GM23338 (cell line): ENCODE data around the gene KIAA1671. TPM values are rescaled to one million over a fixed set of nuclear protein-coding genes. Genes with fewer than 3 reads are reported as not detected.

Experiments
- ATAC-seq: fragments of 200-7000 bp; cut with Tn5 transposase; 3 replicates; pipeline ENCODE4 v1.9.1; 2020
- DNase-seq: peaks from one replicate; pipeline ENCODE4 v3.0.0-alpha.2; 2015; ENCODE audit warnings: low spot score
- H2AFZ ChIP-seq: fragments of 200-600 bp; sonication (generic); 2 replicates; pipeline ENCODE4 v1.8.0; 2016; ENCODE audit warnings: antibody characterized with exemption, mild to moderate bottlenecking, moderate library complexity
- H3F3A ChIP-seq: fragments of 200-600 bp; sonication (generic); replicated peaks from 2 replicates; pipeline ENCODE4 v1.8.0; 2017; ENCODE audit warnings: antibody characterized with exemption, mixed run types, low read depth
- H3K27ac ChIP-seq: fragments of 200-600 bp; sonication (generic); 2 replicates; pipeline ENCODE4 v1.6.1; 2016; ENCODE audit warnings: low read depth
- H3K27me3 ChIP-seq: fragments of 200-600 bp; sonication (generic); 2 replicates; pipeline ENCODE4 v1.8.0; 2016; ENCODE audit warnings: mild to moderate bottlenecking, mixed run types, moderate library complexity; ENCODE audit not compliant: insufficient read depth
- H3K36me3 ChIP-seq: fragments of 200-600 bp; sonication (generic); 2 replicates; pipeline ENCODE4 v1.8.0; 2016; ENCODE audit warnings: mild to moderate bottlenecking; ENCODE audit not compliant: insufficient read depth
- H3K4me1 ChIP-seq: fragments of 200-600 bp; sonication (generic); 2 replicates; pipeline ENCODE4 v1.8.0; 2016; ENCODE audit warnings: mild to moderate bottlenecking, moderate library complexity; ENCODE audit not compliant: insufficient read depth
- H3K4me2 ChIP-seq: fragments of 200-600 bp; sonication (generic); 2 replicates; pipeline ENCODE4 v1.7.1; 2017; ENCODE audit warnings: mixed run types
- H3K4me3 ChIP-seq: fragments of 200-600 bp; sonication (generic); 2 replicates; pipeline ENCODE4 v1.6.1; 2016; ENCODE audit warnings: mixed run types
- H3K79me2 ChIP-seq: fragments of 200-600 bp; sonication (generic); replicated peaks from 2 replicates; pipeline ENCODE4 v1.8.0; 2017; ENCODE audit warnings: mild to moderate bottlenecking; ENCODE audit not compliant: insufficient read depth
- H3K9me2 ChIP-seq: fragments of 200-600 bp; sonication (generic); 2 replicates; pipeline ENCODE4 v1.8.0; 2017; ENCODE audit not compliant: insufficient read depth
- H4K20me1 ChIP-seq: fragments of 200-600 bp; sonication (generic); replicated peaks from 2 replicates; pipeline ENCODE4 v1.8.0; 2017; ENCODE audit warnings: mild to moderate bottlenecking; ENCODE audit not compliant: insufficient read depth
- H3K27ac Mint-ChIP-seq: 2 replicates; pipeline ENCODE4 v1.8.0; 2020; ENCODE audit warnings: inconsistent platforms, mild to moderate bottlenecking, moderate library complexity, mixed read lengths
- H3K27me3 Mint-ChIP-seq: 3 replicates; pipeline ENCODE4 v1.8.0; 2022; ENCODE audit warnings: low read depth, mild to moderate bottlenecking, moderate library complexity, mixed read lengths, inconsistent platforms; ENCODE audit not compliant: insufficient read depth, poor library complexity
- H3K36me3 Mint-ChIP-seq: 3 replicates; pipeline ENCODE4 v1.8.0; 2021; ENCODE audit warnings: low read depth, mild to moderate bottlenecking, inconsistent platforms, moderate library complexity, mixed read lengths
- H3K4me1 Mint-ChIP-seq: 3 replicates; pipeline ENCODE4 v1.8.0; 2020; ENCODE audit warnings: mild to moderate bottlenecking, inconsistent platforms, mixed read lengths
- H3K4me3 Mint-ChIP-seq: 3 replicates; pipeline ENCODE4 v1.8.0; 2021; ENCODE audit warnings: moderate library complexity, mild to moderate bottlenecking, inconsistent platforms, mixed read lengths
- H3K9me3 Mint-ChIP-seq: 3 replicates; pipeline ENCODE4 v1.8.0; 2020; ENCODE audit warnings: moderate library complexity, mild to moderate bottlenecking, inconsistent platforms, mixed read lengths
- CREB1 ChIP-seq: fragments of 250-450 bp; sonication (Bioruptor Pico); IDR thresholded peaks from 2 replicates; pipeline ENCODE4 v1.5.0; 2020; ENCODE audit warnings: low read depth, mild to moderate bottlenecking, moderate library complexity
- EZH2 ChIP-seq: fragments of 200-600 bp; sonication (generic); IDR thresholded peaks from one replicate; pipeline ENCODE4 v1.8.0; 2017; ENCODE audit warnings: antibody characterized with exemption, mild to moderate bottlenecking, low read depth; ENCODE audit not compliant: unreplicated experiment
- JUNB ChIP-seq: IDR thresholded peaks from one replicate; pipeline ENCODE4 v1.6.1; 2016; ENCODE audit warnings: antibody characterized with exemption; ENCODE audit not compliant: unreplicated experiment
- NANOG ChIP-seq: IDR thresholded peaks from 2 replicates; pipeline ENCODE4 v1.6.1; 2016; ENCODE audit warnings: antibody characterized with exemption, borderline replicate concordance
- POLR2AphosphoS5 ChIP-seq: IDR thresholded peaks from 2 replicates; pipeline ENCODE4 v1.6.1; 2016; ENCODE audit warnings: antibody characterized with exemption, low read depth
- STAT1 ChIP-seq: IDR thresholded peaks from one replicate; pipeline ENCODE4 v1.6.1; 2016; ENCODE audit warnings: antibody characterized with exemption; ENCODE audit not compliant: unreplicated experiment
- ZNF114 ChIP-seq: fragments of 250-450 bp; sonication (Bioruptor Pico); IDR thresholded peaks from 2 replicates; pipeline ENCODE4 v1.5.0; 2020; ENCODE audit warnings: mild to moderate bottlenecking, moderate library complexity
- ZNF331 ChIP-seq: fragments of 250-450 bp; sonication (Bioruptor Pico); IDR thresholded peaks from 2 replicates; pipeline ENCODE4 v1.5.0; 2020; ENCODE audit warnings: low read depth, mild to moderate bottlenecking, moderate library complexity
- polyA plus RNA-seq: library from polyadenylated mRNA; unstranded; fragments of >200 nt; fragmentation: Nextera tagmentation; extraction: Ambion mirVana; gene quantifications from 2 replicates; pipeline ENCODE4 v1.2.1, GENCODE V29; 2016
- total RNA-seq: library from RNA; depleted of rRNA; stranded (reverse); fragments of >200 nt; shearing (Covaris generic); gene quantifications from 2 replicates; pipeline ENCODE4 v1.2.3, GENCODE V29; 2014
- TF ChIP-seq, protein P1 (sequence below), 2 experiments: fragments of 200-600 bp in 1 of 2; sonication (generic) in 1 of 2; conservative IDR thresholded peaks; 2 replicates each; pipeline versions ENCODE4 v1.5.1 to v1.6.1; 2016 to 2017; ENCODE audit warnings: antibody characterized with exemption in 2 of 2, low read depth in 2 of 2, mild to moderate bottlenecking in 2 of 2, moderate library complexity in 1 of 2
- TF ChIP-seq, protein P2 (sequence below): fragments of 250-450 bp; sonication (Bioruptor Pico); IDR thresholded peaks from 2 replicates; pipeline ENCODE4 v1.5.0; 2020; ENCODE audit warnings: mild to moderate bottlenecking, moderate library complexity

The KIAA1671 gene
- total and polyA plus RNA-seq, 2 experiments from 2014 or later: 6.1 to 27.2 TPM

DNA sequence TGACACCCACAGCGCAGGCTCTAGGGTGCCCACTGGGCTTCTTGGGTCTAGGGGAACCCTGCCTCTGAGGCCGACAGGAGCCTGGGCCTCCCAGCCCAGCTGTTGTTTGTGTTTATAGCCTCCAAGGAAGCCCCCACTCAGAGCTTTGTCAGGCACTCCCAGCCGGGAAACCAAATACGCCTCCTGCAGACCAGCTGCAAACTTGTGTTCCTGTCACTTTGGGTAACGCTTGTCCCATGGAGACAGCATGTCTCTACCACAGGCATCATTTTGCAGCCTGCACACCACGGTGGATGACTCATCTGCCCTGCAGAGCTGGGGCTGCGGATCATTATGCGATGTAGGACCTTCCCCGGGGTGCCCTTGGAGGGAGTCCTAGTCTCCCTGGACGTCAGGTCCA is 206.5 kb downstream of the KIAA1671 start:
- no peaks in the 10 kb centered on the region for H3K9me2 ChIP-seq
- H3K4me1 ChIP-seq: no peaks in the 10 kb centered on the region
- no peak overlapping the region for H3K27ac ChIP-seq
- H3K36me3 ChIP-seq: no peaks in the 10 kb centered on the region
- no peaks in the 10 kb centered on the region for H3K27me3 ChIP-seq
- H3K4me1 Mint-ChIP-seq: peaks cover 11% of the 10 kb centered on the region
- no peaks in the 10 kb centered on the region; the same call in 2 of the 3 replicates for H3K9me3 Mint-ChIP-seq
- no peaks in the 10 kb centered on the region for H3K79me2 ChIP-seq
- no peak overlapping the region for H3K4me3 Mint-ChIP-seq
- H3F3A ChIP-seq: 0 out of 2 replicates have a peak, but pooled peaks cover 2% of the 10 kb centered on the region
- H3K36me3 Mint-ChIP-seq: no peaks in the 10 kb centered on the region
- H2AFZ ChIP-seq: no peak overlapping the region
- H4K20me1 ChIP-seq: peaks cover 4% of the 10 kb centered on the region; the same call in 1 of the 2 replicates
- no peak overlapping the region for H3K4me2 ChIP-seq
- ATAC-seq (no peak), DNase-seq (no peak)
- TF ChIP-seq STAT1: no peak
- TF ChIP-seq, protein P1, sequence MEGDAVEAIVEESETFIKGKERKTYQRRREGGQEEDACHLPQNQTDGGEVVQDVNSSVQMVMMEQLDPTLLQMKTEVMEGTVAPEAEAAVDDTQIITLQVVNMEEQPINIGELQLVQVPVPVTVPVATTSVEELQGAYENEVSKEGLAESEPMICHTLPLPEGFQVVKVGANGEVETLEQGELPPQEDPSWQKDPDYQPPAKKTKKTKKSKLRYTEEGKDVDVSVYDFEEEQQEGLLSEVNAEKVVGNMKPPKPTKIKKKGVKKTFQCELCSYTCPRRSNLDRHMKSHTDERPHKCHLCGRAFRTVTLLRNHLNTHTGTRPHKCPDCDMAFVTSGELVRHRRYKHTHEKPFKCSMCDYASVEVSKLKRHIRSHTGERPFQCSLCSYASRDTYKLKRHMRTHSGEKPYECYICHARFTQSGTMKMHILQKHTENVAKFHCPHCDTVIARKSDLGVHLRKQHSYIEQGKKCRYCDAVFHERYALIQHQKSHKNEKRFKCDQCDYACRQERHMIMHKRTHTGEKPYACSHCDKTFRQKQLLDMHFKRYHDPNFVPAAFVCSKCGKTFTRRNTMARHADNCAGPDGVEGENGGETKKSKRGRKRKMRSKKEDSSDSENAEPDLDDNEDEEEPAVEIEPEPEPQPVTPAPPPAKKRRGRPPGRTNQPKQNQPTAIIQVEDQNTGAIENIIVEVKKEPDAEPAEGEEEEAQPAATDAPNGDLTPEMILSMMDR (conservative IDR thresholded peaks at IDR 0.05; ENCODE audit: low read depth in 2 of 2): 0 out of 4 replicates have a peak, but pooled peaks of 1 of the 2 experiments have one; percentile 7
- no peak overlapping the region for H3K27ac Mint-ChIP-seq
- H3K27me3 Mint-ChIP-seq: peaks cover 2% of the 10 kb centered on the region
- H3K4me3 ChIP-seq: no peak overlapping the region

DNA sequence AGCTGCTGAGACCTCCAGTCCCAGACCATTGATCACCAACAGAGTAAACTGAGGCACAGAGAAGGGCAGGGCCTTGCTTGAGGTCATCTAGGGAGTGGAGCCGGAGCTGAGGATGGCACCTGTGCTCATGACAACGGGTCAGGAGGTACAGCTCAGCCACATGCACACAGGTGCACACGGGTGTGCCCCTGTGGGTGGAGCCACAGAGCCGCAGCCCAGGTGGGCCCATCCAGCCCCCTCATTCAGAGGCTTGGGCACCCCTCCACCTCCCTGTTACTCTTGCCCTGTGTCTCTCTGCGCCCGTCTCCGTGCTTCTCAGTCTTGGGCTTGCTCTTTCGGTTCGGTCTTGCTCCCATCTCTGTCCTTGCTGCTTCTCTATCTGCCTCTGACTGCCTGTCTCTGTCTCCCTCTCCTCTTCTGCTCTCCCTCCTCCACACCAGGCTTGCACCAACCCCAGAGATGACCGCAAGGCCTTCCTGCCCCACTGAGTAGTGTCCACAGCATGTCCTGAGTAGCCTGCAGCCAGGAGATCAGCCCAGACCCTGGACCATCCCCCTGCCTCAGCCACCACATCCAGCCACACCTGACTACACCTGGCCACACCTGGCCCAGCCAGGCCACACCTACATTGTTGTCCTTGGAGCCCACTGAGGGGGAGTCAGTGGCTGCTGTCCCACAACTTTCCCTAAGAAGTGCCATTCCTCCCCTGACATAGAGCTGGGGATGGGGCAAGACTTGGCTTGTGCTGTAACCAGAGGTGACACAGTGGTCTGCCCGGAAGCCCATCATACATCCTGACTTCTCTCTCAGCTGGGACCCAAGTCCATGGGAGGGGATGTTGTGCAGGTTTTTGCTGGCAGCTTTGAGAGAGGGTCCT is 207.8 kb downstream of the KIAA1671 start:
- no peak overlapping the region for H3K4me3 Mint-ChIP-seq
- Histone ChIP-seq H3F3A (no peaks in the 10 kb centered on the region), H3K4me1 (no peaks in the 10 kb centered on the region), H4K20me1 (peaks cover 4% of the 10 kb centered on the region; the same call in 1 of the 2 replicates), H3K4me2 (no peak overlapping the region), H3K36me3 (no peaks in the 10 kb centered on the region), H2AFZ (no peak overlapping the region), H3K27me3 (no peaks in the 10 kb centered on the region), H3K9me2 (no peaks in the 10 kb centered on the region), H3K27ac (no peak overlapping the region), H3K4me3 (no peak overlapping the region), H3K79me2 (no peaks in the 10 kb centered on the region)
- H3K27me3 Mint-ChIP-seq: peaks cover 2% of the 10 kb centered on the region
- no peaks in the 10 kb centered on the region; the same call in 2 of the 3 replicates for H3K9me3 Mint-ChIP-seq
- no peaks in the 10 kb centered on the region for H3K4me1 Mint-ChIP-seq
- ATAC-seq: no peak
- peak overlapping the region; percentile 10; the same call in 1 of the 2 replicates for H3K27ac Mint-ChIP-seq
- DNase-seq: no peak
- no peaks in the 10 kb centered on the region for H3K36me3 Mint-ChIP-seq
- TF ChIP-seq POLR2AphosphoS5 (no peak), ZNF114 (no peak), NANOG (no peak), CREB1 (CRISPR knock-in tag) (no peak), ZNF331 (CRISPR knock-in tag) (no peak), EZH2 (no peak), STAT1 (no peak), JUNB (no peak)
- TF ChIP-seq, protein P2, sequence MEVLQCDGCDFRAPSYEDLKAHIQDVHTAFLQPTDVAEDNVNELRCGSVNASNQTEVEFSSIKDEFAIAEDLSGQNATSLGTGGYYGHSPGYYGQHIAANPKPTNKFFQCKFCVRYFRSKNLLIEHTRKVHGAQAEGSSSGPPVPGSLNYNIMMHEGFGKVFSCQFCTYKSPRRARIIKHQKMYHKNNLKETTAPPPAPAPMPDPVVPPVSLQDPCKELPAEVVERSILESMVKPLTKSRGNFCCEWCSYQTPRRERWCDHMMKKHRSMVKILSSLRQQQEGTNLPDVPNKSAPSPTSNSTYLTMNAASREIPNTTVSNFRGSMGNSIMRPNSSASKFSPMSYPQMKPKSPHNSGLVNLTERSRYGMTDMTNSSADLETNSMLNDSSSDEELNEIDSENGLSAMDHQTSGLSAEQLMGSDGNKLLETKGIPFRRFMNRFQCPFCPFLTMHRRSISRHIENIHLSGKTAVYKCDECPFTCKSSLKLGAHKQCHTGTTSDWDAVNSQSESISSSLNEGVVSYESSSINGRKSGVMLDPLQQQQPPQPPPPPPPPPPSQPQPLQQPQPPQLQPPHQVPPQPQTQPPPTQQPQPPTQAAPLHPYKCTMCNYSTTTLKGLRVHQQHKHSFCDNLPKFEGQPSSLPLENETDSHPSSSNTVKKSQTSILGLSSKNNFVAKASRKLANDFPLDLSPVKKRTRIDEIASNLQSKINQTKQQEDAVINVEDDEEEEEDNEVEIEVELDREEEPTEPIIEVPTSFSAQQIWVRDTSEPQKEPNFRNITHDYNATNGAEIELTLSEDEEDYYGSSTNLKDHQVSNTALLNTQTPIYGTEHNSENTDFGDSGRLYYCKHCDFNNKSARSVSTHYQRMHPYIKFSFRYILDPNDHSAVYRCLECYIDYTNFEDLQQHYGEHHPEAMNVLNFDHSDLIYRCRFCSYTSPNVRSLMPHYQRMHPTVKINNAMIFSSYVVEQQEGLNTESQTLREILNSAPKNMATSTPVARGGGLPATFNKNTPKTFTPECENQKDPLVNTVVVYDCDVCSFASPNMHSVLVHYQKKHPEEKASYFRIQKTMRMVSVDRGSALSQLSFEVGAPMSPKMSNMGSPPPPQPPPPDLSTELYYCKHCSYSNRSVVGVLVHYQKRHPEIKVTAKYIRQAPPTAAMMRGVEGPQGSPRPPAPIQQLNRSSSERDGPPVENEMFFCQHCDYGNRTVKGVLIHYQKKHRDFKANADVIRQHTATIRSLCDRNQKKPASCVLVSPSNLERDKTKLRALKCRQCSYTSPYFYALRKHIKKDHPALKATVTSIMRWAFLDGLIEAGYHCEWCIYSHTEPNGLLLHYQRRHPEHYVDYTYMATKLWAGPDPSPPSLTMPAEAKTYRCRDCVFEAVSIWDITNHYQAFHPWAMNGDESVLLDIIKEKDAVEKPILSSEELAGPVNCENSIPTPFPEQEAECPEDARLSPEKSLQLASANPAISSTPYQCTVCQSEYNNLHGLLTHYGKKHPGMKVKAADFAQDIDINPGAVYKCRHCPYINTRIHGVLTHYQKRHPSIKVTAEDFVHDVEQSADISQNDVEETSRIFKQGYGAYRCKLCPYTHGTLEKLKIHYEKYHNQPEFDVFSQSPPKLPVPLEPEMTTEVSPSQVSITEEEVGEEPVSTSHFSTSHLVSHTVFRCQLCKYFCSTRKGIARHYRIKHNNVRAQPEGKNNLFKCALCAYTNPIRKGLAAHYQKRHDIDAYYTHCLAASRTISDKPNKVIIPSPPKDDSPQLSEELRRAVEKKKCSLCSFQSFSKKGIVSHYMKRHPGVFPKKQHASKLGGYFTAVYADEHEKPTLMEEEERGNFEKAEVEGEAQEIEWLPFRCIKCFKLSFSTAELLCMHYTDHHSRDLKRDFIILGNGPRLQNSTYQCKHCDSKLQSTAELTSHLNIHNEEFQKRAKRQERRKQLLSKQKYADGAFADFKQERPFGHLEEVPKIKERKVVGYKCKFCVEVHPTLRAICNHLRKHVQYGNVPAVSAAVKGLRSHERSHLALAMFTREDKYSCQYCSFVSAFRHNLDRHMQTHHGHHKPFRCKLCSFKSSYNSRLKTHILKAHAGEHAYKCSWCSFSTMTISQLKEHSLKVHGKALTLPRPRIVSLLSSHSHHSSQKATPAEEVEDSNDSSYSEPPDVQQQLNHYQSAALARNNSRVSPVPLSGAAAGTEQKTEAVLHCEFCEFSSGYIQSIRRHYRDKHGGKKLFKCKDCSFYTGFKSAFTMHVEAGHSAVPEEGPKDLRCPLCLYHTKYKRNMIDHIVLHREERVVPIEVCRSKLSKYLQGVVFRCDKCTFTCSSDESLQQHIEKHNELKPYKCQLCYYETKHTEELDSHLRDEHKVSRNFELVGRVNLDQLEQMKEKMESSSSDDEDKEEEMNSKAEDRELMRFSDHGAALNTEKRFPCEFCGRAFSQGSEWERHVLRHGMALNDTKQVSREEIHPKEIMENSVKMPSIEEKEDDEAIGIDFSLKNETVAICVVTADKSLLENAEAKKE: no peak
- TF ChIP-seq, protein P1 (conservative IDR thresholded peaks at IDR 0.05; ENCODE audit: low read depth in 2 of 2): no peak
